Pons (tissue), 1 donor: ENCODE data around the gene CELSR1.

ENCODE experiments used
- DNase-seq: peaks from one replicate; pipeline ENCODE4 v3.0.0-alpha.2; 2016; ENCODE audit warnings: low spot score

CELSR1 gene

GRCh38 chr22:46376111-46376510 lies 161.3 kb downstream of the CELSR1 start:
- DNase-seq = no peak

- no peak for DNase-seq
These were observed 162.6 kb downstream of the CELSR1 start for GRCh38 chr22:46374663-46375474.

DNA sequence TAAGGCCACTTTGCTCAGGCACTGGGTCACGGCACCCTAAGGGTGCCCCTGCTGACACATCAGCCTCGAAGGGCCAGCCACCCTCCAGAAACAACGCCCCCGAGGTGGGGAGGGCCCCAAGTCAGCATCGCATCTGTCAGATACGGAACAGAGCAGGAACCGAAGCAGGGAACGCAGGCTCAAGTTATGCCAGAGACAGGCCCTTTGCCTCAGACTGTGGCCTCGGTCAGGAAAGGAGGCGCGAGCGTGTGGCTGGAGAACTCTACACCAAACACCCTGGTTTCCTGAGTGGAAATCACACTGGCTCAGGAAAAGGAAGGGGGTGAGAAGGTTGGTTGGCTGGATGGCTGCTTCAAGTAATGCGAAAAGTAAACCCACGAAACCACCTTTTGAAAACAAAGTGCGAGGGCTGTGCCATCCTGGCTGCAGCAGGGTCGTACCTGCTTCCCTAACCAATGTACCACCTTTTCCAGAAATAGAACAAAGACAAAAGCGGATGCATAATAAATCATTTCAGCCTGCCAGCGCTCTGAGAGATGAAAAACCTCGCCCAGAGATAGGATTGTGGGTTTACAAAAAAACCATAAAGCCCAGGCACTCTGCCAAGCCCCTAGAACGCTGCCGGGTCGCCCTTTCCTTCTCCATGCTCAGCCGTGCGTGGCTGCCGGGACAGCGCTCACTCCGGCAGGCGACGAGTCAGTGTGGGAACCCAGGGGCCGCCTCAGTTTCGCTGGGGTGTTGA lies 163.3 kb downstream of the CELSR1 start:
- DNase-seq = no peak

GRCh38 chr22:46373159-46373558 lies 164.3 kb downstream of the CELSR1 start:
- no peak for DNase-seq

- no peak for DNase-seq
These were observed 164.7 kb downstream of the CELSR1 start for GRCh38 chr22:46372686-46373085.

GRCh38 chr22:46371623-46372226 lies 165.7 kb downstream of the CELSR1 start:
- no peak for DNase-seq

GRCh38 chr22:46370584-46371291 lies 166.7 kb downstream of the CELSR1 start:
- DNase-seq = no peak

DNA sequence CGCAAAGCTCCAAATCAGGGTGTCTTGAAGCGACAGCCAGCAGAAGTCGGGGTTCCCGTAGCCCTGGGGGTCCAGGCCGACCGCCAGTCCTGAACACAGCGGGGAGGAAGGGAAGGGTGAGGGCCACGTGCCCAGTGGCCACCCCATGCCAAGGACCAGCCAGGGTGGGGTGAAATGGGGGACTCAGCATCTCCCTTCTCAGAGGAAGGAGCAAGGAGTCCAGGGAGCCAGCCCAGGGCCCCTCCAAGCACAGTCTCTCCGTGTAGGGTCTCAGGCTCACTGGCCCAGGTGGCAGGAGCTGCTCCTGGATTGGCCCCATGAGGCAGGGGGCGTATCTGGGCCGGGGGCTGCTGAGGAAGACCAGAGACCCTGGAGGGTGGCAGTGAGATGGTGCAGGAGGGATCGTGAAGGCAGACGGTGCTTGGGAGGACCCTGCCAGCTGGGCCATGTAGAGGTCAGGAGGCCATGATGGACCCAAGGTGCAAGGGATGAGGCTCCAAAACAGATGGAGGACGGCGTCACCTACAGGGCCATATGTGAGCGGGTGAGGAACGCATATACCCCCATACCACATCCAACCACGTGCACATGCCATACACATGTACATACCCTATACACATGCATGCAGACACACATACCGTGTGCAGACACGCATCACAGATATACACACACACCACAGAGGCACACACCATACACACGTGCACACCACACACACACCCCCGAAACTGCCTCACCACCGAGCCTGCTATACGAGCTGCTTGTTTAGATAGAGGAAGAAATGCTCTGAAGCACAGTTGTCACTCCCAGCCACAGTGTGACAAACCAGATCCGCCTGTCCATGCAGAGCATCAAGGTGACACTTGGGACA lies 167.5 kb downstream of the CELSR1 start:
- DNase-seq = no peak

DNA sequence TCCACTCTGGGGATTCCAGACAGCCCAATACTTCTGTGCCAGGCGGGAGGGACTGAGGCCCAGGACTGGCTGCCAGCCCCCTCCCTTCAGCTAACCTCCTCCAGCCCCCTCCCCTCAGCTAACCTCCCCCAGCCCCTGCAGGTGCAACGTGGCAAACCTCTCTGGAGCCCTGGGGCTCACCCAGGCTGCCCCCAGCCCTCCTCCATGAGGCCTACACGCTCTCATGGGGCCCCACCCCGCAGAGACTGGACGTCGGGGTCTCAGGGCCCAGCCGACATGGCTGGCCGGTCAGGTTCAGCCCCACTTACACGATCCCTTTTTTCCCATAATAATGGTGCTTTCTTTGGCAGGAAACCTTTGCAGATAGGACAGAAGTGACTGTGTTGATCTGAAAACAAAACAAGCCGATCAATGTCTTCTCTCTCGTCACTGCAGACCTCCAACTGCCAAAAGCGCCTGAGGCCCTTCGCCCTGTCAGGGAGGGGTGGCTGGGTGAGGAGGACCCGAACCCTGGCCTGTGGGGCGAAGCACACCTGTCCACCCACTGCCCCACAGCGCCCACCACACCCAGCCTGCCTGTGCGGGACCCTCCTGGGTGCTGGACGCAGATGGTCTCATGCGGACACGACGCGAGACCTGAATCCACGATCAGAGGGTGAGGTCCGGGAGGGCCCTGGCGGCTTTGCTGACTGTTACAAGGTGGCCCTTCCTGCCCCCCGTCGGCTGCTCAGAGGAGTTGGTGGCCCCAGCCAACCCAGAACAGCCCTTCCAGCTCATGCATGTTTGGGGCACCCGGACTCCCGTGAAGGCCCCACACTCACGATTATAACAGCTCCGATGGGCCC lies 168.3 kb downstream of the CELSR1 start:
- no peak for DNase-seq

DNA sequence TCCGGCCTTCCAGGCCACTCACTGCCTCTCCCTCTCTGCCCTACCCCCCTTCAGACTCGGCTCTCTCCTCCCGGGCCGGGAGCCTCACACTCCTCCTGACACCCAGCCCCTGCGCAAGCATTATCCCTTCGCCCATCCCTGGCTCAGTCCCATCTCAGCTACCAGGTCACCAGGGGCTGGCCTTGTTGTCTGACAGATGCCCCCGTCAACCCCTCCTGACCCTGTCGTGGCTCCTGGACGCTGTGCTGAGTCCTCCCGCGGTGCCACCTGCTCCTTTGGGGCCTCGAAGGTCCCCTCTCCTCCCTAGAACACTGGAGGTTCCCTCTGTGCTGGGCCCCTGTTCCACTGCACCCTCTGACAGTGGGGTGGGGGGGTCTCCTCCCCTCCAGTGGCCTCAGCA lies 169.0 kb downstream of the CELSR1 start:
- DNase-seq = no peak

- no peak for DNase-seq
These were observed 169.7 kb downstream of the CELSR1 start for GRCh38 chr22:46367707-46368191.

GRCh38 chr22:46366801-46367706 lies 170.4 kb downstream of the CELSR1 start:
- no peak for DNase-seq

GRCh38 chr22:46366327-46366731 lies 171.1 kb downstream of the CELSR1 start:
- no peak for DNase-seq

DNA sequence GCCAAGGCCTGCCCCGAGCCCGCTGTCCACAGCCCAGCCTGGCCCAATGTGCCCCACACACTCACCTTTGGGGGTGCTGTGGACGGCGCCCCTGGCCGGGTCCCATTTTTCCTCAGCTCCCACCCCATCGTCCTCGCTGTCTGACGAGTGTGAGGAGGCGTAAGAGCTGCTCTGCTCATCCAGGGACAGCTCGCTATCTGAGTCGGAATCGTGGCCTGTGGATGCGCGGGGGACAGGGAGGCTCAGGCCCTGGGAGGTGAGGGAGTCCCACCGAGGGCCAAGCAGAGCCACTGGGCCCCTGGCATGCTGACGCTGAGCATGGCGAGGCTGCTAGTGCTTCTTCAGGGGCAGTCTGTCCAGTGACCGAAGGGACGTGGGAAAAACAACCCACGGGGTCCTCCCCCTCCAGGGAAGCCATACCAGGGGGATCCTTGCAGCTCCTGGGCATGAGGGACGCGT lies 172.2 kb downstream of the CELSR1 start:
- no peak for DNase-seq

DNA sequence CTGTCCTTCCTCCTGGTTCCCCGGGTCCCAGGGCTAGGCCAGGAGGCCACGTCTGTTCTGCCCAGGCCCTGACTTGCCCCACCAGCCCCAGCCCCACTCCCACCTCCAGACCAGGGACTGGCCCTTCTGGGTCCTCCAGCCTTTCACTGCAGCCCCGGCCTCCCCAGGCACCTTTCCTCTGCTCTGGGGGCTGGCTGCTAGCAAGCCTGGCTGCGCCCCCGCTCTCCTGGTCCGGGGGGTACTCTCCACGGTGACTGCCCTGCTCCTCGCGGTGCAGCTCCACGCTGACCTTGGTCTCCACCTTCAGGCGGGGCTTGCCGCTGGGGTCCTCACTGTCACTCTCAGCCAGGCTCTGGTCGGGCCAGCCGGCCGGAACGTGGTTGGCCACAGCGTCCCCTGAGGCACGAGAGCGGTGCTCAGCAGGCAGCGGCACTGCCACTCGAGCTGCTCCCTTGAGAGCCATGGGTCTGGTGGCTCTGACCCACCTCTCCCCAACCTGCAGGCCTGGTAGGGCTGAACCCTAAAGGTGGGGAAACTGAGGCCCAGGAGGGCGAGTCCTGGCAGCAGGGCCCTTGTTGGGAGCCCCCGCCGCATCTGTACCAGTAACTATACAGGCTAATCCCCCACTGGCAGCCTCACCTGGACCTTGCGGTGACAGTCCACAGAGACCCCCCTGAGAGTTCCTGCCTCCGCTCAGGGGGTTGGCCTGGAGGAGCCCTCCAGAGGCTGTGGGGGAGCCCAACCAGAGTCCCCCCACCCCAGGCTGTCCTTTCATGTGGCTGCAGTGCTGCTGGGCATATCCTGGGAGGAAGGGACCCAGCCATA lies 172.9 kb downstream of the CELSR1 start:
- DNase-seq = no peak

- no peak for DNase-seq
These were observed 173.7 kb downstream of the CELSR1 start for GRCh38 chr22:46363611-46364321.

DNA sequence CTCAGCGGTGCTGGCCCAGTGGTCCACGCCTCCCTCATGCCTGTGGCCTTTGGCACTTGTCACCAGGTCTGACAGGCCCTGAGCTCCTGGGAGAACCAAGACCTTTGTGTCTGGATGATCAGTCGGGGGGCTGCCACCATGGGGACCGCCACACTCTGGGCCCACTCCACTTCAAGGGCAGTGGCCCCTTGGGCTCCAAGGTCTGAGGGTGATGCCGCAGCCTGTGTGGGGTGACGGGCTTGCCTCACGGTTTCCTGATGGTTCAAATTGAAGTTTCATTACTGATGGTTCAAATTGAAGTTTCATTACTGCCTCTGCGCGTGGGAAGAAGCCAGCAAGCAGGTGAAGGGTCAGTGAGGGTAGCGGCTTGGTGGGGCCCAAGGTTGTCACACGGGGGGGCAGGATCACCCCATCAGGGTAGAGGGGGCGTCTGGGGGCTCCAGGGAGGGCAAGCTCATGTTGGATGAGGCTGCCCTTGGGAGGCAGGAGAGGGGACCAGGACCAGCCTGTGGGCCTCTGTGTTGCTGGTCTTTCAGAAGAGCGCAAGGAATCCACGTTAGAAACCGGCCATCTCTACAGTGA lies 174.4 kb downstream of the CELSR1 start:
- no peak for DNase-seq
